SK-N-MC (cell line): ENCODE results near the gene KCNC3.

Source experiments
- DNase-seq: peaks from one replicate; pipeline ENCODE4 v3.0.0-alpha.2; 2011; ENCODE audit warnings: low read depth, low spot score
- H3K27ac ChIP-seq: fragments of 200-600 bp; sonication (generic); 2 replicates; pipeline ENCODE4 v1.5.1; 2016; ENCODE audit warnings: mixed run types
- H3K36me3 ChIP-seq: fragments of 200-600 bp; sonication (generic); 2 replicates; pipeline ENCODE4 v1.6.1; 2017; ENCODE audit warnings: antibody characterized with exemption, low read length, mixed read lengths; ENCODE audit not compliant: insufficient read depth
- H3K4me3 ChIP-seq: fragments of 200-600 bp; sonication (generic); 2 replicates; pipeline ENCODE4 v1.5.1; 2016
- H3K9ac ChIP-seq: fragments of 200-600 bp; sonication (generic); 2 replicates; pipeline ENCODE4 v1.8.0; 2017; ENCODE audit warnings: mixed run types, mixed read lengths; ENCODE audit not compliant: insufficient read length
- H3K9me3 ChIP-seq: fragments of 200-600 bp; sonication (generic); 2 replicates; pipeline ENCODE4 v1.6.1; 2017; ENCODE audit warnings: low read depth, mild to moderate bottlenecking, antibody characterized with exemption, low read length, moderate library complexity, mixed read lengths
- EZH2 ChIP-seq: fragments of 200-600 bp; sonication (generic); IDR thresholded peaks from one replicate; pipeline ENCODE4 v1.6.1; 2017; ENCODE audit warnings: antibody characterized with exemption
- FOXP2 ChIP-seq: optimal IDR thresholded peaks from 2 replicates; pipeline ENCODE3; 2011; ENCODE audit warnings: mild to moderate bottlenecking, moderate library complexity; ENCODE audit not compliant: insufficient read depth; ENCODE audit errors: extremely low read length, control extremely low read depth
- POLR2AphosphoS5 ChIP-seq: IDR thresholded peaks from 2 replicates; pipeline ENCODE4 v1.6.1; 2012; ENCODE audit warnings: mild to moderate bottlenecking, low read depth, low read length, borderline replicate concordance

The KCNC3 gene

DNA sequence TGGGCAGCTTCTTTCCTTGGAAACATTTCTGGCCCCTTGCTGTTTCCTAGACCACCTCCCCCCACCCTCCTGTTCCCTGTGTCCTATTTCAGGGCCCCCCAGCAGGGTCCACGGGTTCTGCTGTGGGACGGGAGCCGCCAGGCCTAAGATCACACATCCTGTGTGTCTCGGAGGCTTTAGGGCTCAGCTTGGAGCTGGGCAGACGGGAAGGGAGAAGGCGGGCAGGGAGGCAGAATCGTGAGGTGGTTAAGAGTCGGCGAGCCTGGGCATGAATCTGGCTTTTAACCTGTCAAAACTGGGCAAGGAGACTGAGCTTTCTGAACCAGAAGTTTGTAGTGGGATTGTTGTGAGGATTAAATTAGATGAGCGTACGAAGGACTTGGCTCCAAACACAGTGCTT, 4.8 kb downstream of the KCNC3 start:
- no peak for TF ChIP-seq FOXP2
- no peak for TF ChIP-seq EZH2
- no peak for TF ChIP-seq POLR2AphosphoS5

DNA sequence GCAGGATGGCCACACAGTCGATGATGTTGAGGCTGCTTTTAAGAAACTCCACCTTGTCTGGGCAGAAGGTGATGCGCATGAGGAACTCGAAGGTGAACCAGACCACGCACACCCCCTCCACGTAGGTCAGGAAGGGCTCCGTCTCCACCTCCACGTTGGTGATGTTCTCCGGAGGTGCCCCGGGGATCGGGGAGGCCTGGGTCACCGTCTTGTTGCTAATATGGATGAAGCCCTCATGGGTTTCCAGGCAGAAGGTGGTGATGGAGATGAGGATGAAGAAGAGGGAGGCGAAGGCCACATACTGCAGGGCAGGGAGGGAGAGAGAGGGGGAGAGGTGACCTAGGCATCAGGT, 5.4 kb downstream of the KCNC3 start:
- TF ChIP-seq EZH2 (no peak), FOXP2 (no peak), POLR2AphosphoS5 (no peak)
- no peaks in the 10 kb centered on the region for H3K9me3 ChIP-seq
- DNase-seq = no peak
- H3K27ac ChIP-seq = no peak overlapping the region
- H3K4me3 ChIP-seq = no peak overlapping the region
- H3K36me3 ChIP-seq = no peaks in the 10 kb centered on the region
- H3K9ac ChIP-seq = no peak overlapping the region

More for the DNA sequence above, 4.8 kb downstream of the KCNC3 start:
- no peaks in the 10 kb centered on the region for H3K36me3 ChIP-seq
- H3K9ac ChIP-seq = no peak overlapping the region
- no peak overlapping the region for H3K27ac ChIP-seq
- DNase-seq = no peak
- no peak overlapping the region for H3K4me3 ChIP-seq
- H3K9me3 ChIP-seq = no peaks in the 10 kb centered on the region

DNA sequence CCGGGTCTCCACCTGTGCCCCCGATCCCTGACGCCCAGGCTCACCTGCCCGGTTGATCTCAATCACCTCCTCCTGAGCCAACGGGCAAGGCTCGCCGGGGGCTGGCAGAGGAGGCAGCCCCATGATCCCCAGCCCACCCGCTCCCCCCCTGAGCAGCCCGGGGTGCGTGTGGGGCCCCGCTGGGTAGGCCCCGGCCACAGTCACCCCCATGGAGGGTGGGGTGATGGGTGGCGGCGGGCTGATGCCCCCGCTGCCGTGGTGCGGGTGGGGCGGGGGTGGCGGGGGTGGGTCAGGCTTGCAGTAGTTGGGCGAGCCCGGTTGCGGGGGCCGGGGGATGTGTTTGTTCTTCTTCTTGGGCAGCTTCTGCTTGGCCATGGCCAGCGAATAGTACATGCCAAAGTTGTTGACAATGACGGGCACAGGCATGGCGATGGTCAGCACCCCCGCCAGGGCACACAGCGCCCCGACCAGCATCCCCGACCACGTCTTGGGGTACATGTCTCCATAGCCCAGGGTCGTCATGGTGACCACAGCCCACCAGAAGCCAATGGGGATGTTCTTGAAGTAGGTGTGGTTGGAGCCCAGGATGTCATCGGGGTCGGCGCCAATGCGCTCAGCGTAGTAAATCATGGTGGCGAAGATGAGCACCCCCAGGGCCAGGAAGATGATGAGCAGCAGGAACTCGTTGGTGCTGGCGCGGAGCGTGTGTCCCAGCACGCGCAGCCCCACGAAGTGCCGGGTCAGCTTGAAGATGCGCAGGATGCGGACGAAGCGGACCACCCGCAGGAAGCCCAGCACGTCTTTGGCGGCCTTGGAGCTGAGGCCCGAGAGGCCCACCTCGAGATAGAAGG, 6.0 kb downstream of the KCNC3 start:
- H3K9me3 ChIP-seq = no peaks in the 10 kb centered on the region
- H3K9ac ChIP-seq = no peak overlapping the region
- DNase-seq = no peak
- H3K4me3 ChIP-seq = no peak overlapping the region
- H3K36me3 ChIP-seq = no peaks in the 10 kb centered on the region
- no peak overlapping the region for H3K27ac ChIP-seq
- TF ChIP-seq POLR2AphosphoS5 = no peak
- no peak for TF ChIP-seq EZH2
- no peak for TF ChIP-seq FOXP2

DNA sequence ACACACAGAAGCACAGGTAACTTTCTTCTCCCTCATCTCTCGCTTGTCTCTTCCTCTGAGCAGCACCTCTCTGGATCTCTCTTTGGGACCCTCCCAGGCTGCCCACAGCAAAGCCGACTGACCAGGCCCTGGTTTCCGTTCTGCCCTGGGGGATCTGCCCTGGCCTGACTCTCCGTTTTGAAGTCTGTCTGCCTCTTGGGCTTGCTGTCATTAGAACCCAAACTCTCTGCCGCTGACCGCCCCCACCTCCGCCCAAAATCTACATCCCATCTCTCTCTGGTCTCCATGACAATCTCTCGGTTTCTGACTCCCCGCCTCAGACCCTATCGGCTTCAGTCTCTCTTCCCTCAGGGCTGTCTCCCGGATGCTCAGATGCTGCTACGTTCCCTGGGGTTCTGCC, 6.9 kb downstream of the KCNC3 start:
- Histone ChIP-seq H3K36me3 (no peaks in the 10 kb centered on the region), H3K27ac (no peak overlapping the region), H3K9me3 (no peaks in the 10 kb centered on the region), H3K9ac (no peak overlapping the region), H3K4me3 (no peak overlapping the region)
- no peak for TF ChIP-seq FOXP2
- no peak for TF ChIP-seq POLR2AphosphoS5
- TF ChIP-seq EZH2 = no peak
- DNase-seq = no peak

GRCh38 chr19:50321831-50322230, 7.3 kb downstream of the KCNC3 start:
- no peaks in the 10 kb centered on the region for H3K9me3 ChIP-seq
- TF ChIP-seq EZH2 (no peak), FOXP2 (no peak), POLR2AphosphoS5 (no peak)
- no peak for DNase-seq
- H3K4me3 ChIP-seq = no peak overlapping the region
- H3K27ac ChIP-seq = no peak overlapping the region
- H3K9ac ChIP-seq = no peak overlapping the region
- no peaks in the 10 kb centered on the region for H3K36me3 ChIP-seq

GRCh38 chr19:50320596-50320995, 8.6 kb downstream of the KCNC3 start:
- TF ChIP-seq EZH2 (no peak), POLR2AphosphoS5 (no peak), FOXP2 (no peak)
- Histone ChIP-seq H3K9ac (no peak overlapping the region), H3K4me3 (no peak overlapping the region), H3K9me3 (no peaks in the 10 kb centered on the region), H3K27ac (no peak overlapping the region), H3K36me3 (no peaks in the 10 kb centered on the region)
- DNase-seq = no peak

- H3K9ac ChIP-seq = no peak overlapping the region
- TF ChIP-seq EZH2 (no peak), POLR2AphosphoS5 (no peak), FOXP2 (no peak)
Observed at GRCh38 chr19:50320051-50320450, 9.1 kb downstream of the KCNC3 start.

DNA sequence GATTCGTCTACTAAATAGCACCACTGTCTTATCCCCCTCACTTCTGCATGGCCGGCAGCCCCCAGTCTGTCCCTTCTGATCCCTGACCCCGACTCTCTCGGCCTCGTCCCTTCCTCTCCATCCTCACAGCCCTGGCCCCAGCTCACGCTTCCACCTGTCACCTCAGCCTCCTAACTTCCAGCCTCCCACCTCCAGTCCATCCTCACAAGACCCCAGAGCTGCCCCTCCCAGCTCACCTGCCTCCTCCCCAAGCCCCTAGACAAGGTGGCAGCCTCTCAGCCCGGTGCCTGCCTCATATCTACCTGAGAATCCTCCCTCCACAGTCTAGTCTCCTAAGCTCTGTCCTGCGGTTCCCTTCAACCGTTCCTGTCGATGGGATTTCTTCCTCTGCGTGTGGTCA, 10.0 kb downstream of the KCNC3 start:
- H3K9me3 ChIP-seq = no peaks in the 10 kb centered on the region
- no peak overlapping the region for H3K27ac ChIP-seq
- H3K36me3 ChIP-seq = no peaks in the 10 kb centered on the region
- no peak for DNase-seq
- no peak overlapping the region for H3K4me3 ChIP-seq
- no peak overlapping the region for H3K9ac ChIP-seq
- TF ChIP-seq FOXP2 = no peak
- no peak for TF ChIP-seq EZH2
- TF ChIP-seq POLR2AphosphoS5 = no peak

More at GRCh38 chr19:50320051-50320450, 9.1 kb downstream of the KCNC3 start:
- H3K9me3 ChIP-seq = no peaks in the 10 kb centered on the region
- no peak overlapping the region for H3K27ac ChIP-seq
- no peaks in the 10 kb centered on the region for H3K36me3 ChIP-seq
- DNase-seq = no peak
- no peak overlapping the region for H3K4me3 ChIP-seq
